PC-9 (cell line): ENCODE results near the gene FXYD4. TPM values are rescaled to one million over a fixed set of nuclear protein-coding genes. Genes with fewer than 3 reads are reported as not detected.

Source experiments
- BruUV-seq: library from RNA; stranded (reverse); fragments of 400-500 nt; replicated peaks from 2 replicates; lab custom pipeline; 2021; lab: Mats Ljungman, UMichigan
- CTCF ChIA-PET: fragments of 300-600 bp; sonication (Branson Sonifier 250); formaldehyde crosslinking; loops from one replicate; lab custom pipeline; 2022; ENCODE audit warnings: antibody characterized with exemption; lab: Charles Lee
- POLR2A ChIA-PET: fragments of 300-600 bp; sonication (Branson Sonifier 250); formaldehyde crosslinking; loops from one replicate; lab custom pipeline; 2022; ENCODE audit warnings: antibody characterized with exemption; ENCODE audit not compliant: unreplicated experiment; lab: Charles Lee
- DNase-seq, 2 experiments: peaks; one replicate each; pipeline versions ENCODE4 v3.0.0 to v3.0.0-alpha.2; 2015 to 2022; ENCODE audit warnings: mixed read lengths in 1 of 2
- H2AFZ ChIP-seq: fragments of 200-600 bp; sonication (generic); 2 replicates; pipeline ENCODE4 v1.8.1; 2017; ENCODE audit warnings: antibody characterized with exemption
- H3F3A ChIP-seq: fragments of 200-600 bp; sonication (generic); 2 replicates; pipeline ENCODE4 v1.8.1; 2017; ENCODE audit warnings: antibody characterized with exemption, mild to moderate bottlenecking, low read depth; ENCODE audit not compliant: insufficient read depth
- H3K27ac ChIP-seq: fragments of 200-600 bp; sonication (generic); 2 replicates; pipeline ENCODE4 v1.6.1; 2016; ENCODE audit warnings: mixed run types
- H3K27me3 ChIP-seq: fragments of 200-600 bp; sonication (generic); 2 replicates; pipeline ENCODE4 v1.6.1; 2016; ENCODE audit warnings: low read depth, mixed run types; ENCODE audit not compliant: insufficient read depth
- H3K36me3 ChIP-seq: fragments of 200-600 bp; sonication (generic); 2 replicates; pipeline ENCODE4 v1.6.1; 2016; ENCODE audit warnings: low read depth, mixed run types
- H3K4me1 ChIP-seq: fragments of 200-600 bp; sonication (generic); replicated peaks from 2 replicates; pipeline ENCODE4 v1.6.1; 2016; ENCODE audit warnings: mixed run types; ENCODE audit not compliant: insufficient read depth
- H3K4me2 ChIP-seq: fragments of 200-600 bp; sonication (generic); 2 replicates; pipeline ENCODE4 v1.6.1; 2017; ENCODE audit warnings: mixed run types
- H3K4me3 ChIP-seq: fragments of 200-600 bp; sonication (generic); 2 replicates; pipeline ENCODE4 v1.6.1; 2016; ENCODE audit warnings: mixed run types
- H3K79me2 ChIP-seq: fragments of 200-600 bp; sonication (generic); 2 replicates; pipeline ENCODE4 v1.6.1; 2017; ENCODE audit warnings: low read depth, mixed run types
- H3K9me2 ChIP-seq: fragments of 200-600 bp; sonication (generic); 2 replicates; pipeline ENCODE4 v1.8.1; 2017; ENCODE audit warnings: mild to moderate bottlenecking; ENCODE audit not compliant: insufficient read depth
- H3K9me3 ChIP-seq: fragments of 200-600 bp; sonication (generic); 2 replicates; pipeline ENCODE4 v1.8.1; 2016; ENCODE audit warnings: low read depth; ENCODE audit not compliant: insufficient read depth
- H4K20me1 ChIP-seq: fragments of 200-600 bp; sonication (generic); 2 replicates; pipeline ENCODE4 v1.8.1; 2017; ENCODE audit not compliant: insufficient read depth
- CTCF ChIP-seq: fragments of 200-600 bp; sonication (generic); conservative IDR thresholded peaks from 2 replicates; pipeline ENCODE4 v1.6.1; 2017; ENCODE audit warnings: mixed run types, antibody characterized with exemption, mild to moderate bottlenecking, moderate library complexity
- EZH2 ChIP-seq: fragments of 200-600 bp; sonication (generic); IDR thresholded peaks from 2 replicates; pipeline ENCODE4 v1.8.0; 2017; ENCODE audit warnings: antibody characterized with exemption, low read depth
- intact Hi-C: fragments of 100-400 bp; cut with micrococcal nuclease; formaldehyde crosslinking; loops from one replicate; pipeline ENCODE4 v1.10.0; 2022; ENCODE audit not compliant: unreplicated experiment
- total RNA-seq: library from RNA; stranded (reverse); gene quantifications from 2 replicates; pipeline ENCODE4 v1.2.3, GENCODE V29; 2021

FXYD4 gene
- total RNA-seq, 1 experiment from 2014 or later, result not detected

DNA sequence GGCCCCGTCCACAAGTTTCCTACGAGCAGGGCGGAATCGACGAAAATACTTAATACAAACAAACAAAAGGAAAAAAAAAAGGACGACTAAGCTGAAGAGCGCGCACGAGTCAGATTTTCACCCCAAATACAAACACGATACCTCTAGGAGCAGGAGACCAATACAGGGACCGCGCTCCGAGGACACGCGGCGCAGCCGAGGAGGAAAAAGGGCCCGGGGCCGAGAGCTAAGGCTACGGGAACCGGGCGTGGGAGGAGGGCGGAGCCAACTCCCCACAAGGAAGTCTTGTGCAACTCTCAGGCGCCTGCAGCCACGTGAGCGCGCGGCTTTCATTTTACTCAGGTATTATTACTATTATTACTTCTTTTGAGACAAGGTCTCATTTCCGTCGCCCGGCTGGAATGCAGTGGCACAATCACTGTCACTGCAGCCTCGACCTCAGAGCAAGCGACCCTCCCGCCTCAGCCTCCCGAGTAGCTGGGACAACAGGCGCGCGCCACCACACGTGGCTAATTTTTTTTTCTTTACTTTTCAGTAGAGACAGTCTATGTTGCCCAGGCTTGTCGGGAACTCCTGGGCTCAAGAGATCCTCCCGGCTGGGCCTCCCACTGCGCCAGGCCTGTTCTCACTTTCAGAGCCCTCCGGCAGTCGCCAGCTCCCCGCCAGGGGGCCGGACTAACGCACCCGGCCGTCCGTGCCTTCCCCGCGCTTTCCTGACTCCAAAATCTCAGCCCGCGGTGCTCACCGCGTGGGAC is 36.3 kb downstream of the FXYD4 start:
- DNase-seq, result peak; percentile 86
- peaks cover 40% of the 10 kb centered on the region for H3K4me1 ChIP-seq
- peak overlapping the region; percentile 72 for H2AFZ ChIP-seq

GRCh38 chr10:43408331-43408709 is 36.9 kb downstream of the FXYD4 start:
- H2AFZ ChIP-seq, result peak overlapping the region; percentile 72; the same call in 1 of the 2 replicates
- no peak for DNase-seq
- peak overlapping the region; percentile 90 for H3K27ac ChIP-seq
- peak overlapping the region; percentile 90 for H3K4me2 ChIP-seq
- intact Hi-C loops, result no loop called here
- no peaks in the 10 kb centered on the region for H3K9me3 ChIP-seq
- ChIA-PET POLR2A (no interaction called here), CTCF (no interaction called here)
- peaks cover 36% of the 10 kb centered on the region for H4K20me1 ChIP-seq
- H3F3A ChIP-seq, result peaks cover 50% of the 10 kb centered on the region
- no peaks in the 10 kb centered on the region for H3K9me2 ChIP-seq
- TF ChIP-seq EZH2 (no peak), CTCF (no peak; the same call in 1 of the 2 replicates)
- peaks cover 7% of the 10 kb centered on the region for H3K36me3 ChIP-seq
- BruUV-seq, result no TSS peak
- no peaks in the 10 kb centered on the region for H3K27me3 ChIP-seq
- H3K4me1 ChIP-seq, result peaks cover 34% of the 10 kb centered on the region
- H3K79me2 ChIP-seq, result peaks cover 66% of the 10 kb centered on the region
- H3K4me3 ChIP-seq, result peak overlapping the region; percentile 98

More for the DNA sequence above, 36.3 kb downstream of the FXYD4 start:
- peak overlapping the region; percentile 98 for H3K4me3 ChIP-seq
- peaks cover 72% of the 10 kb centered on the region for H3K79me2 ChIP-seq
- peak overlapping the region; percentile 90 for H3K27ac ChIP-seq
- TF ChIP-seq CTCF (0 out of 2 replicates have a peak, but pooled peaks have one; percentile 30), EZH2 (no peak)
- H3K9me3 ChIP-seq, result no peaks in the 10 kb centered on the region
- no TSS peak for BruUV-seq
- H3K27me3 ChIP-seq, result no peaks in the 10 kb centered on the region
- H3K36me3 ChIP-seq, result peaks cover 12% of the 10 kb centered on the region
- POLR2A ChIA-PET, result interaction anchor here (0.5 to 0.7 kb wide), 5 partner anchors 11 to 237 kb away, joined by 3 to 15 read pairs (median 4); no protein-coding TSS in a partner anchor
- H3F3A ChIP-seq, result peaks cover 56% of the 10 kb centered on the region
- peaks cover 42% of the 10 kb centered on the region for H4K20me1 ChIP-seq
- CTCF ChIA-PET, result interaction anchor here (0.7 kb wide), 1 partner anchor 30 kb away, joined by 3 read pairs; no protein-coding TSS in a partner anchor
- peak overlapping the region; percentile 90 for H3K4me2 ChIP-seq
- intact Hi-C loops, result loop anchor here (1.0 kb wide), 2 partner anchors 10 to 29 kb away; no protein-coding TSS in a partner anchor
- no peaks in the 10 kb centered on the region for H3K9me2 ChIP-seq

- ChIA-PET CTCF (no interaction called here), POLR2A (interaction anchor here (0.5 to 0.6 kb wide), 4 partner anchors 24 to 270 kb away, joined by 4 to 11 read pairs (median 7); partner anchors contain the start of gene ZNF487)
- Histone ChIP-seq H3K4me2 (peak within 1 kb of the TSS; percentile 90), H3K9me3 (no peaks in the 10 kb centered on the region), H3K9me2 (no peaks in the 10 kb centered on the region), H4K20me1 (peaks cover 31% of the 10 kb centered on the region), H3K36me3 (peaks cover 3% of the 10 kb centered on the region; the same call in 1 of the 2 replicates), H3F3A (peaks cover 45% of the 10 kb centered on the region), H3K79me2 (peaks cover 61% of the 10 kb centered on the region), H3K27me3 (no peaks in the 10 kb centered on the region), H2AFZ (peak within 1 kb of the TSS; percentile 92), H3K27ac (peak within 1 kb of the TSS; percentile 90), H3K4me3 (peak within 1 kb of the TSS; percentile 98), H3K4me1 (peaks cover 29% of the 10 kb centered on the region)
- intact Hi-C loops, result loop anchor here (1.0 kb wide), 1 partner anchor 11 kb away; no protein-coding TSS in a partner anchor
- TF ChIP-seq CTCF (no peak), EZH2 (no peak)
- BruUV-seq, result no TSS peak
- DNase-seq, result peak; percentile 89 to 98
Measured at GRCh38 chr10:43408710-43409384, 37.4 kb downstream of the FXYD4 start, which contains the start of gene HNRNPF. Gene HNRNPF, minus strand, starts transcription at chr10:43409186. Its CDS starts 21,302 bp downstream, at chr10:43387884.
